Endothelial cell of umbilical vein (primary cell): Measurements from ENCODE around the gene COX7B2. TPM values are rescaled to one million over a fixed set of nuclear protein-coding genes. Genes with fewer than 3 reads are reported as not detected.

ENCODE experiments used
- BruUV-seq: library from RNA; stranded (reverse); fragments of 400-500 nt; replicated peaks from 2 replicates; lab custom pipeline; 2021; lab: Mats Ljungman, UMichigan
- CTCF ChIA-PET: fragments of 300-600, 350-600 bp; sonication (Branson Sonifier 250); formaldehyde crosslinking; loops from one replicate; lab custom pipeline; 2021; ENCODE audit warnings: antibody characterized with exemption, inconsistent platforms; lab: Charles Lee
- POLR2A ChIA-PET: fragments of 300-600, 350-600 bp; sonication (Branson Sonifier 250); formaldehyde crosslinking; loops from one replicate; lab custom pipeline; 2021; ENCODE audit warnings: antibody characterized with exemption, inconsistent platforms; lab: Charles Lee
- DNase-seq: peaks from one replicate; pipeline ENCODE4 v3.0.0-alpha.2; 2011; ENCODE audit warnings: low read depth, low spot score
- FAIRE-seq: peaks from 2 replicates; lab custom pipeline; 2011; peaks lifted over from hg19 to GRCh38; lab: Jason Lieb, UNC
- H2AFZ ChIP-seq: 2 replicates; pipeline ENCODE4 v1.6.0; 2012; ENCODE audit warnings: low read depth, low read length, control low read depth, inconsistent platforms
- H3K27ac ChIP-seq: 2 replicates; pipeline ENCODE4 v1.5.1; 2011; ENCODE audit warnings: low read depth, mild to moderate bottlenecking, control low read depth, low read length, moderate library complexity; ENCODE audit not compliant: insufficient read depth
- H3K27me3 ChIP-seq, 2 experiments: 2 replicates each; pipeline versions ENCODE4 v1.6.0 to v1.6.1; 2011; ENCODE audit warnings: low read length in 2 of 2, mixed read lengths in 1 of 2; ENCODE audit not compliant: control insufficient read depth in 2 of 2, insufficient read depth in 2 of 2
- H3K36me3 ChIP-seq, 2 experiments: 2 replicates in 1 of 2; 3 replicates in 1 of 2; pipeline ENCODE4 v1.5.1; 2011; ENCODE audit warnings: low read length in 2 of 2, mild to moderate bottlenecking in 1 of 2, moderate library complexity in 1 of 2; ENCODE audit not compliant: control insufficient read depth in 2 of 2, insufficient read depth in 2 of 2; ENCODE audit errors: extremely low read depth in 1 of 2
- H3K4me1 ChIP-seq: 3 replicates; pipeline ENCODE4 v1.5.1; 2011; ENCODE audit warnings: mild to moderate bottlenecking, low read length; ENCODE audit not compliant: control insufficient read depth, insufficient read depth; ENCODE audit errors: extremely low read depth
- H3K4me2 ChIP-seq: 2 replicates; pipeline ENCODE4 v1.6.1; 2011; ENCODE audit warnings: low read length, control low read depth, mixed read lengths; ENCODE audit not compliant: insufficient read depth
- H3K4me3 ChIP-seq, 3 experiments: fragments of 200-600 bp in 1 of 3; sonication (generic), shearing (Covaris generic) in 1 of 3; replicated peaks in 1 of 3; 2 replicates each; pipeline ENCODE4 v1.5.1; 2011 to 2016; ENCODE audit warnings: control low read depth in 3 of 3, low read length in 3 of 3, mild to moderate bottlenecking in 2 of 3, inconsistent platforms in 1 of 3, low read depth in 1 of 3, moderate library complexity in 1 of 3; ENCODE audit not compliant: insufficient read depth in 1 of 3
- H3K79me2 ChIP-seq: 2 replicates; pipeline ENCODE4 v1.6.0; 2012; ENCODE audit warnings: low read length, inconsistent platforms; ENCODE audit not compliant: control insufficient read depth, insufficient read depth
- H3K9ac ChIP-seq: replicated peaks from 2 replicates; pipeline ENCODE3; 2011; ENCODE audit warnings: low read length, control low read depth; ENCODE audit not compliant: insufficient read depth; ENCODE audit errors: extremely low read depth
- H3K9me1 ChIP-seq: replicated peaks from 3 replicates; pipeline ENCODE4 v1.6.0; 2011; ENCODE audit warnings: mild to moderate bottlenecking, low read length; ENCODE audit not compliant: control insufficient read depth, insufficient read depth; ENCODE audit errors: extremely low read depth
- H3K9me3 ChIP-seq: replicated peaks from 2 replicates; pipeline ENCODE4 v1.5.1; 2012; ENCODE audit warnings: low read length, inconsistent platforms; ENCODE audit not compliant: control insufficient read depth, insufficient read depth
- H4K20me1 ChIP-seq: replicated peaks from 2 replicates; pipeline ENCODE3; 2011; ENCODE audit warnings: mild to moderate bottlenecking, low read length; ENCODE audit not compliant: control insufficient read depth, insufficient read depth; ENCODE audit errors: extremely low read depth
- CTCF ChIP-seq, 2 donors: IDR thresholded peaks; 1 replicate in 1 of 2; 2 replicates in 1 of 2; pipeline ENCODE4 v1.5.1; 2011; ENCODE audit warnings: low read length in 2 of 2, mild to moderate bottlenecking in 2 of 2, moderate library complexity in 2 of 2, control low read depth in 1 of 2, inconsistent platforms in 1 of 2, low read depth in 1 of 2; ENCODE audit not compliant: insufficient read depth in 1 of 2; ENCODE audit errors: extremely low read depth in 1 of 2
- EZH2 ChIP-seq: IDR thresholded peaks from 2 replicates; pipeline ENCODE4 v1.6.1; 2012; ENCODE audit warnings: borderline replicate concordance, low read depth, mild to moderate bottlenecking, moderate library complexity, low read length, inconsistent platforms; ENCODE audit not compliant: severe bottlenecking
- FOS ChIP-seq: IDR thresholded peaks from 2 replicates; pipeline ENCODE4 v1.6.1; 2011; ENCODE audit warnings: mild to moderate bottlenecking, low read length, moderate library complexity, borderline replicate concordance; ENCODE audit not compliant: insufficient read depth
- GATA2 ChIP-seq: IDR thresholded peaks from 2 replicates; pipeline ENCODE4 v1.7.0; 2011; ENCODE audit warnings: low read depth, mild to moderate bottlenecking, moderate library complexity, mixed read lengths, low read length; ENCODE audit not compliant: insufficient read length, insufficient read depth
- JUN ChIP-seq: IDR thresholded peaks from 2 replicates; pipeline ENCODE4 v1.6.1; 2011; ENCODE audit warnings: borderline replicate concordance, low read depth; ENCODE audit not compliant: insufficient read length, insufficient read depth
- MAX ChIP-seq: IDR thresholded peaks from 2 replicates; pipeline ENCODE4 v1.6.1; 2011; ENCODE audit not compliant: insufficient read depth, insufficient read length
- MYC ChIP-seq: IDR thresholded peaks from one replicate; pipeline ENCODE4 v1.6.1; 2011; ENCODE audit warnings: mild to moderate bottlenecking, low read depth, low read length
- POLR2A ChIP-seq: IDR thresholded peaks from 2 replicates; pipeline ENCODE4 v1.6.1; 2012; ENCODE audit warnings: low read depth, mild to moderate bottlenecking, control low read depth, low read length
- POLR2AphosphoS5 ChIP-seq: IDR thresholded peaks from 2 replicates; pipeline ENCODE4 v1.6.1; 2012; ENCODE audit warnings: low read depth, mild to moderate bottlenecking, control low read depth, low read length, moderate library complexity; ENCODE audit not compliant: insufficient read depth
- dilution Hi-C: fragments of 300-500 bp; cut with MboI; formaldehyde crosslinking; loops from one replicate; pipeline ENCODE4 v1.15.0; 2019; ENCODE audit warnings: low sequenced_read_pairs; ENCODE audit not compliant: extremely low pct_ligation_motif_present
- intact Hi-C: fragments of 100-400 bp; cut with micrococcal nuclease; formaldehyde crosslinking; loops from one replicate; pipeline ENCODE4 v1.10.0; 2022
- polyA plus RNA-seq, 4 experiments: library from polyadenylated mRNA; depleted of rRNA in 3 of 4; stranded (reverse) in 3 of 4; unstranded in 1 of 4; fragments of >200 nt; gene quantifications; 2 replicates each; pipeline versions ENCODE4 v1.2.1 to v1.2.3, GENCODE V29; 2011 to 2012; ENCODE audit warnings: missing spikeins in 1 of 4
- total RNA-seq: library from RNA; stranded (reverse); gene quantifications from 2 replicates; pipeline ENCODE4 v1.2.3, GENCODE V29; 2021

The COX7B2 gene
- total and polyA plus RNA-seq, 2 donors (not counting 3 experiments of a cell fraction or from before 2014, with no cell fraction given): not detected

DNA sequence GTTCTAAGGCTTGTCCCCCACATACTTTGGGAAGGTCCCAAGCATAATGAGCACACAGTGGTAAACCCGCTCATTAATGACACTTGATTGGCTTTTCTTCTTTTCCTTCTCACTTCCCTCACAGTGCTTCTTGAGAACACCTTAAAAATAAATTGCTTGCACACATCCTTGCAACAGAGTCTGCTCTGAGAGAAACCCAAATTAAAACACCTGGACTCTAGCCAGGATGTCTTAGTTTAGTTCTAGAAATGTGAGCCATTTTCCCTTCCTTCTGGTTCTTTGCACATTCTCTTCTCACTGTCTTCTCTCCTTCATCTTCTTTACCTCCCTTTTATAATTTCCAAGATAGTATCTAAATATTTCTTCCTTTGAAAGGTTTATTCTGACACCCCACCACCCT, 35.3 kb upstream of the COX7B2 start:
- intact Hi-C loops: no loop called here
- no peak overlapping the region for H3K4me3 ChIP-seq
- H3K27ac ChIP-seq: no peak overlapping the region
- H3K9me3 ChIP-seq: no peaks in the 10 kb centered on the region
- no TSS peak for BruUV-seq
- TF ChIP-seq CTCF (IDR thresholded peaks at IDR 0.05; ENCODE audit: extremely low read depth in 1 of 2, insufficient read depth in 1 of 2, low read depth in 1 of 2, low read length in 2 of 2) (no peak), FOS (no peak), MYC (no peak), POLR2A (no peak), MAX (no peak), EZH2 (no peak), JUN (no peak), POLR2AphosphoS5 (no peak), GATA2 (no peak)
- H3K4me2 ChIP-seq: no peak overlapping the region
- H3K4me1 ChIP-seq: no peaks in the 10 kb centered on the region
- no peak overlapping the region for H2AFZ ChIP-seq
- no peaks in the 10 kb centered on the region for H4K20me1 ChIP-seq
- CTCF ChIA-PET: no interaction called here
- DNase-seq: no peak
- H3K9ac ChIP-seq: no peak overlapping the region
- no peak for FAIRE-seq
- no peaks in the 10 kb centered on the region for H3K27me3 ChIP-seq
- H3K79me2 ChIP-seq: no peaks in the 10 kb centered on the region
- dilution Hi-C loops: no loop called here
- no peaks in the 10 kb centered on the region for H3K36me3 ChIP-seq
- POLR2A ChIA-PET: no interaction called here
- no peaks in the 10 kb centered on the region for H3K9me1 ChIP-seq
